Activated naive CD8-positive, alpha-beta T cell treated with anti-CD3 and anti-CD28 coated beads, Interleukin-2, amount 10 ng/mL, durations not matched to agents 7 days and 5 days (primary cell): ENCODE results near the gene MBOAT2. TPM values are rescaled to one million over a fixed set of nuclear protein-coding genes. Genes with fewer than 3 reads are reported as not detected.
A peak's percentile ranks its signal among the peaks of the same experiment; 100 is the strongest.

Experiments
- ATAC-seq: fragments of 150-1000 bp; cut with Tn5 transposase; one replicate; pipeline ENCODE4 v1.10.0; 2021; ENCODE audit warnings: low read depth, moderate library complexity
- POLR2A ChIA-PET: fragments of 350-600 bp; sonication (Branson Sonifier 250); formaldehyde crosslinking; loops from one replicate; lab custom pipeline; 2021; ENCODE audit warnings: antibody characterized with exemption; lab: Charles Lee
- DNase-seq: peaks from one replicate; pipeline ENCODE4 v3.0.0; 2021
- H3K27ac Mint-ChIP-seq: one replicate; pipeline ENCODE4 v1.8.0; 2022; ENCODE audit warnings: mild to moderate bottlenecking, mixed read lengths
- H3K27me3 Mint-ChIP-seq: one replicate; pipeline ENCODE4 v1.8.0; 2022; ENCODE audit warnings: mild to moderate bottlenecking, moderate library complexity, mixed read lengths
- H3K36me3 Mint-ChIP-seq: one replicate; pipeline ENCODE4 v1.8.0; 2021; ENCODE audit warnings: mild to moderate bottlenecking, mixed read lengths
- H3K4me1 Mint-ChIP-seq: one replicate; pipeline ENCODE4 v1.8.0; 2021; ENCODE audit warnings: mixed read lengths
- H3K4me3 Mint-ChIP-seq: one replicate; pipeline ENCODE4 v1.8.0; 2022; ENCODE audit warnings: mild to moderate bottlenecking, moderate library complexity, mixed read lengths
- H3K9me3 Mint-ChIP-seq: one replicate; pipeline ENCODE4 v1.8.0; 2021; ENCODE audit warnings: mixed read lengths
- total RNA-seq, 2 experiments: library from RNA; stranded (reverse); gene quantifications; one replicate each; pipeline ENCODE4 v1.2.3, GENCODE V29; 2021

Gene MBOAT2
- total RNA-seq, 2 experiments from 2014 or later: 3.6 to 4.0 TPM

DNA sequence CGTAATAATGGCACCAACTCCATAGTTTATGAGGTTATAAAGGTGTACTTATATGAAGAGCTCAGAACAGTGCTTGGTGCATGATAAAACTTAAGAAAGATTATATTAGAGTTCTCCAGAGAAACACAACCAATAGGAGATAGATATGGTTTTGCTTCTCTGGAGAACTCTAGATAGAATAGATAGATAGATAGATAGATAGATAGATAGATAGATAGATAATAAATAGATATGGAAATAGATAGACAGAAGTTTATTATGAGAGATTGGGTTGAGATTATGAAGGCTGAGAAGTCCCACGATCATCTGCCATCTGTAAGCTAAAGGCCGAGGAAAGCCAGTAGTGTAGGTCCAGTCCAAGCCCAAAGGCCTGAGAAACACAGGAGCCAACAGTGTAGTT lies 2.9 kb upstream of the MBOAT2 start:
- DNase-seq (no peak), ATAC-seq (no peak)
- Mint-ChIP-seq H3K36me3 (no peaks in the 10 kb centered on the region), H3K4me1 (peaks cover 6% of the 10 kb centered on the region), H3K27me3 (peaks cover 18% of the 10 kb centered on the region), H3K4me3 (no peak overlapping the region), H3K27ac (no peak overlapping the region), H3K9me3 (no peaks in the 10 kb centered on the region)
- POLR2A ChIA-PET: no interaction called here

- Mint-ChIP-seq H3K27ac (peak overlapping the region; percentile 60), H3K4me1 (peaks cover 11% of the 10 kb centered on the region), H3K27me3 (peaks cover 18% of the 10 kb centered on the region), H3K9me3 (no peaks in the 10 kb centered on the region), H3K36me3 (no peaks in the 10 kb centered on the region), H3K4me3 (peak overlapping the region; percentile 76)
- DNase-seq: no peak
- no peak for ATAC-seq
- POLR2A ChIA-PET: no interaction called here
These were observed 1.1 kb upstream of the MBOAT2 start for GRCh38 chr2:9004338-9005204.

GRCh38 chr2:9003366-9003615 lies 193 bp downstream of the MBOAT2 start:
- POLR2A ChIA-PET: no interaction called here

GRCh38 chr2:9002637-9003365 lies 683 bp downstream of the MBOAT2 start:
- Mint-ChIP-seq H3K27ac (no peak overlapping the region), H3K9me3 (no peaks in the 10 kb centered on the region), H3K27me3 (peaks cover 18% of the 10 kb centered on the region), H3K4me3 (peak overlapping the region; percentile 77), H3K36me3 (no peaks in the 10 kb centered on the region), H3K4me1 (peaks cover 14% of the 10 kb centered on the region)
- POLR2A ChIA-PET: interaction anchor here (0.7 kb wide), 1 partner anchor 274 kb away, joined by 4 read pairs; no protein-coding TSS in a partner anchor
- ATAC-seq (no peak), DNase-seq (peak; percentile 45)

More at GRCh38 chr2:9003366-9003615, 193 bp downstream of the MBOAT2 start:
- no peak for DNase-seq
- no peak for ATAC-seq
- Mint-ChIP-seq H3K36me3 (no peaks in the 10 kb centered on the region), H3K27ac (no peak overlapping the region), H3K9me3 (no peaks in the 10 kb centered on the region), H3K4me1 (peaks cover 14% of the 10 kb centered on the region), H3K27me3 (peaks cover 18% of the 10 kb centered on the region), H3K4me3 (no peak overlapping the region)

DNA sequence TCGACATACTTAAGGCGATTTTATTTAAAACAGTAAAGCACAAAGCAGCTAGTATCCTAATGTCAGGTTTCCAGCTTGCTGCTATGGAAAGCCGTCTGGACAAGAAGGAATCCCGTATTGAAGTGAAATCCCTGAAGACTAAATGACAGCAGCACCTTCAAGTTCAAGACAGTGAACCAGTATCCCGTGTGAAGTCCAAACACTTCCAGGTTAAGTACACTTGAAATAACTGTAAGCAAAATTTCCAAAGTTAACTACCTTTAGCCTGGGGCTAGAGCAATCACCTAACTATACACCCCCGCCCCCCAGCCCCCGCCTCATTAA lies 1.2 kb downstream of the MBOAT2 start:
- Mint-ChIP-seq H3K9me3 (no peaks in the 10 kb centered on the region), H3K36me3 (no peaks in the 10 kb centered on the region), H3K4me3 (peak overlapping the region; percentile 77), H3K27me3 (peaks cover 20% of the 10 kb centered on the region), H3K4me1 (peaks cover 14% of the 10 kb centered on the region), H3K27ac (no peak overlapping the region)
- POLR2A ChIA-PET: interaction anchor here (0.7 kb wide), 1 partner anchor 274 kb away, joined by 4 read pairs; no protein-coding TSS in a partner anchor
- DNase-seq: no peak
- ATAC-seq: no peak

- POLR2A ChIA-PET: no interaction called here
- Mint-ChIP-seq H3K9me3 (no peaks in the 10 kb centered on the region), H3K36me3 (no peaks in the 10 kb centered on the region), H3K4me1 (peaks cover 14% of the 10 kb centered on the region), H3K4me3 (no peak overlapping the region), H3K27me3 (peaks cover 20% of the 10 kb centered on the region), H3K27ac (no peak overlapping the region)
- DNase-seq: no peak
- ATAC-seq: no peak
These were observed 1.7 kb downstream of the MBOAT2 start for GRCh38 chr2:9001778-9002177.

DNA sequence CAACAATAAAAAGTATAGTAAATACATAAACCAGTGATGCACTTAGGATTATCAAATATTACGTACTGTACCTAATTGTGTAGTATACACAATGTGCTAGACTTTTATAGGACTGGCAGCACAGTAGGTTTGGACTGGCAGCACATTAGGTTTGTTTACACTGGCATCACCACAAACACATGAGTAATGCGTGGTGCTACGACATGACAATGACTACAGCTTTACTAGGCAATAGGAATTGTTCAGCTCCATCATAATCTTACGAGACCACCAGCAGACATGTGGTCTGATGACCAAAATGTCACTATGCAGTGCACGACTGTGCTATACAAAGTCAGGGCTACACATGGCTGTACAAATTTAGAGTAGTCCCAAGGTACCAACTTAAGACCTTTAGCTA lies 2.3 kb downstream of the MBOAT2 start:
- no peak overlapping the region for H3K27ac Mint-ChIP-seq
- no peak overlapping the region for H3K4me3 Mint-ChIP-seq
- DNase-seq: no peak
- H3K4me1 Mint-ChIP-seq: peaks cover 14% of the 10 kb centered on the region
- H3K36me3 Mint-ChIP-seq: no peaks in the 10 kb centered on the region
- H3K9me3 Mint-ChIP-seq: no peaks in the 10 kb centered on the region
- no peak for ATAC-seq
- POLR2A ChIA-PET: no interaction called here
- H3K27me3 Mint-ChIP-seq: peaks cover 20% of the 10 kb centered on the region

GRCh38 chr2:9000442-9000841 lies 3.0 kb downstream of the MBOAT2 start:
- ATAC-seq (no peak), DNase-seq (no peak)
- no peaks in the 10 kb centered on the region for H3K9me3 Mint-ChIP-seq
- POLR2A ChIA-PET: no interaction called here
- H3K36me3 Mint-ChIP-seq: no peaks in the 10 kb centered on the region
- peaks cover 20% of the 10 kb centered on the region for H3K27me3 Mint-ChIP-seq
- H3K27ac Mint-ChIP-seq: no peak overlapping the region
- H3K4me1 Mint-ChIP-seq: peaks cover 14% of the 10 kb centered on the region
- no peak overlapping the region for H3K4me3 Mint-ChIP-seq

GRCh38 chr2:8999797-9000196 lies 3.7 kb downstream of the MBOAT2 start:
- Mint-ChIP-seq H3K9me3 (no peaks in the 10 kb centered on the region), H3K4me3 (no peak overlapping the region), H3K27me3 (peaks cover 18% of the 10 kb centered on the region), H3K4me1 (peaks cover 14% of the 10 kb centered on the region), H3K27ac (no peak overlapping the region), H3K36me3 (no peaks in the 10 kb centered on the region)
- no peak for ATAC-seq
- no peak for DNase-seq
- POLR2A ChIA-PET: no interaction called here

DNA sequence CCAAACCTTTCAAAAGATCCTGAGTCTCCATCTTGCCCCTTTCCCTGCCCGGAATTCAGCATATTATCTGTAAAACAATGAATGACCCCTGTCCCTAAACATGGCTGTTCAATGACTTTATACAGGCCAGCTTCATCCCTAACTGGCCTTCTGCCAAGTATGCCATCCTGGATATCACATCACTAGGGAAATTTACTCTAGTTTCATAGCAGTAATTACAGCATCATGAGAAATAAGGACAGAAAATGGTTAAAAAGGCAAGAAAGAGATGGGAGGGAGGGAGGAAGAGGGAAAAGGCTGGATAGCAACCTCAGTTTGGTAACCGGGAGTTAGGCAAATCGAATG lies 4.4 kb downstream of the MBOAT2 start:
- no peaks in the 10 kb centered on the region for H3K36me3 Mint-ChIP-seq
- no peaks in the 10 kb centered on the region for H3K9me3 Mint-ChIP-seq
- peaks cover 12% of the 10 kb centered on the region for H3K4me1 Mint-ChIP-seq
- H3K27me3 Mint-ChIP-seq: peaks cover 18% of the 10 kb centered on the region
- POLR2A ChIA-PET: no interaction called here
- no peak for ATAC-seq
- no peak overlapping the region for H3K4me3 Mint-ChIP-seq
- H3K27ac Mint-ChIP-seq: no peak overlapping the region
- no peak for DNase-seq

- H3K27me3 Mint-ChIP-seq: peaks cover 19% of the 10 kb centered on the region
- no peak overlapping the region for H3K27ac Mint-ChIP-seq
- no peak overlapping the region for H3K4me3 Mint-ChIP-seq
- ATAC-seq: no peak
- H3K36me3 Mint-ChIP-seq: no peaks in the 10 kb centered on the region
- H3K4me1 Mint-ChIP-seq: peaks cover 12% of the 10 kb centered on the region
- H3K9me3 Mint-ChIP-seq: no peaks in the 10 kb centered on the region
- POLR2A ChIA-PET: no interaction called here
- DNase-seq: no peak
These were observed 4.9 kb downstream of the MBOAT2 start for GRCh38 chr2:8998418-8999101.

DNA sequence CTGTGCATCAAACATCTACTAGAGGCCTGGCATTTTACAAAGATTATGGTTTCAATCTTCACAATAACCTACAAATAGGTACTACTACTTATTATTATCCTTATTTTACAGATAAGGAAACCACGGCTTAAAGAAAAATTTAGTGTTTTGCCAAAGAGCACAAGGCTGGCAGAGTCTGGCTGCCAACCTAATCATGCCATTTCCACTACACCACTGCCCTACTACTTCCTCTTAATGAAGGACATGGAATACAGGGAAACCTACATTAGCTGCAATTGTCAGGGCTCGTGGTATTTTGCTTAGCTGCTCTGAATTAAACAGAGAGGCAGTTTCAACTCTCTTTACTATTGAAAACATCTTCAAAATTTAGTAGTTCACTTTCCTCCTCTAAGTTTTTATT lies 5.9 kb downstream of the MBOAT2 start:
- Mint-ChIP-seq H3K36me3 (no peaks in the 10 kb centered on the region), H3K4me1 (peaks cover 9% of the 10 kb centered on the region), H3K9me3 (no peaks in the 10 kb centered on the region), H3K27me3 (peaks cover 21% of the 10 kb centered on the region), H3K27ac (no peak overlapping the region), H3K4me3 (no peak overlapping the region)
- no peak for DNase-seq
- POLR2A ChIA-PET: no interaction called here
- no peak for ATAC-seq

DNA sequence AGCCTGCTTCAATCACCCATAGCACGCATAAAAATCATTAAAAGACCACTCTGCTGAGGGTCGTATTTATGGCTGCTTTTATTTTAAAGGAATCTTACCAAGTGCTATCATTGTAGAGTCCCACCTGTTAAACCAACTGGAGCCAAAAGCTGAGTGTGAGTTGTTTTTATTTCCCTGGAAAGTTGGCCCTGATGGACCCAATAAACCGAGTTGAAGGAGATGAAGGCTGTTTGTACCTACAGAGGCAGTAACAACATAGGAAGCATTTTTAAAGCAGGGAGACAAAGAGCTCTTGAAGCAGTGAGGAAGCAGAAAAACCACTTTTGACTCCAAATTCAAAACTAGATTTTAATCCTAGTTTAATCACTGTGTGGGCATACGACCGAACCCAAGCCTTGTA lies 6.4 kb downstream of the MBOAT2 start:
- no peaks in the 10 kb centered on the region for H3K9me3 Mint-ChIP-seq
- no peak overlapping the region for H3K27ac Mint-ChIP-seq
- H3K27me3 Mint-ChIP-seq: peaks cover 19% of the 10 kb centered on the region
- H3K36me3 Mint-ChIP-seq: no peaks in the 10 kb centered on the region
- ATAC-seq (no peak), DNase-seq (no peak)
- no peak overlapping the region for H3K4me3 Mint-ChIP-seq
- peaks cover 8% of the 10 kb centered on the region for H3K4me1 Mint-ChIP-seq
- POLR2A ChIA-PET: no interaction called here

GRCh38 chr2:8996006-8996405 lies 7.5 kb downstream of the MBOAT2 start:
- peaks cover 20% of the 10 kb centered on the region for H3K27me3 Mint-ChIP-seq
- POLR2A ChIA-PET: no interaction called here
- DNase-seq (no peak), ATAC-seq (no peak)
- H3K9me3 Mint-ChIP-seq: no peaks in the 10 kb centered on the region
- H3K4me3 Mint-ChIP-seq: no peak overlapping the region
- H3K4me1 Mint-ChIP-seq: peaks cover 8% of the 10 kb centered on the region
- no peak overlapping the region for H3K27ac Mint-ChIP-seq
- H3K36me3 Mint-ChIP-seq: no peaks in the 10 kb centered on the region
